ENCODE results near the gene LHX2. TPM values are rescaled to one million over a fixed set of nuclear protein-coding genes. Genes with fewer than 3 reads are reported as not detected.
"Not testable (repeated sequence)": the region's sequence is repeated elsewhere in the genome, so short reads cannot be mapped to it uniquely, and the experiment has no call there.

The LHX2 gene
- not detected in 2 replicates for total RNA-seq

- Mint-ChIP-seq H3K4me1 (ENCODE audit: low read depth) (peaks cover 18% of the 10 kb centered on the region), H3K9me3 (no peaks in the 10 kb centered on the region), H3K27me3 (ENCODE audit: insufficient read depth) (peaks cover 67% of the 10 kb centered on the region), H3K27ac (no peak within 1 kb of the TSS), H3K36me3 (ENCODE audit: low read depth) (peaks cover 1% of the 10 kb centered on the region), H3K4me3 (no peak within 1 kb of the TSS)
- intact Hi-C loops (cut with micrococcal nuclease) = no loop called here
- DNase-seq (ENCODE audit: low spot score) = no peak
These were observed at the start of gene LHX2 for GRCh38 chr9:124011460-124012301. TSS of gene LHX2 (plus strand) at chr9:124011768. CDS start at chr9:124012349, 581 bp downstream.

GRCh38 chr9:123964761-123965160, 46.8 kb upstream of the LHX2 start:
- intact Hi-C loops (cut with micrococcal nuclease) = no loop called here
- Mint-ChIP-seq H3K36me3 (ENCODE audit: low read depth) (no peaks in the 10 kb centered on the region), H3K27ac (no peak overlapping the region), H3K4me3 (no peak overlapping the region), H3K9me3 (no peaks in the 10 kb centered on the region), H3K4me1 (ENCODE audit: low read depth) (no peaks in the 10 kb centered on the region), H3K27me3 (ENCODE audit: insufficient read depth) (peaks cover 22% of the 10 kb centered on the region)
- no peak for DNase-seq (ENCODE audit: low spot score)

GRCh38 chr9:123965801-123966686, 45.5 kb upstream of the LHX2 start:
- Mint-ChIP-seq H3K27ac (no peak overlapping the region), H3K27me3 (ENCODE audit: insufficient read depth) (peaks cover 22% of the 10 kb centered on the region), H3K9me3 (no peaks in the 10 kb centered on the region), H3K36me3 (ENCODE audit: low read depth) (no peaks in the 10 kb centered on the region), H3K4me3 (no peak overlapping the region), H3K4me1 (ENCODE audit: low read depth) (no peaks in the 10 kb centered on the region)
- intact Hi-C loops (cut with micrococcal nuclease) = no loop called here
- no peak for DNase-seq (ENCODE audit: low spot score)

GRCh38 chr9:123967323-123967722, 44.2 kb upstream of the LHX2 start:
- intact Hi-C loops (cut with micrococcal nuclease) = no loop called here
- no peak overlapping the region for H3K27ac Mint-ChIP-seq
- no peaks in the 10 kb centered on the region for H3K9me3 Mint-ChIP-seq

GRCh38 chr9:123972618-123973017, 39.0 kb upstream of the LHX2 start:
- no peak for DNase-seq (ENCODE audit: low spot score)
- no peak overlapping the region for H3K27ac Mint-ChIP-seq
- H3K36me3 Mint-ChIP-seq (ENCODE audit: low read depth) = no peaks in the 10 kb centered on the region
- H3K4me3 Mint-ChIP-seq = no peak overlapping the region
- no peaks in the 10 kb centered on the region for H3K27me3 Mint-ChIP-seq (ENCODE audit: insufficient read depth)
- no peaks in the 10 kb centered on the region for H3K4me1 Mint-ChIP-seq (ENCODE audit: low read depth)
- no peaks in the 10 kb centered on the region for H3K9me3 Mint-ChIP-seq
- intact Hi-C loops (cut with micrococcal nuclease) = no loop called here

More at GRCh38 chr9:123967323-123967722, 44.2 kb upstream of the LHX2 start:
- DNase-seq (ENCODE audit: low spot score) = no peak
- Mint-ChIP-seq H3K4me3 (no peak overlapping the region), H3K27me3 (ENCODE audit: insufficient read depth) (peaks cover 22% of the 10 kb centered on the region), H3K36me3 (ENCODE audit: low read depth) (no peaks in the 10 kb centered on the region), H3K4me1 (ENCODE audit: low read depth) (no peaks in the 10 kb centered on the region)

- Mint-ChIP-seq H3K4me1 (ENCODE audit: low read depth) (no peaks in the 10 kb centered on the region), H3K27me3 (ENCODE audit: insufficient read depth) (no peaks in the 10 kb centered on the region), H3K27ac (no peak overlapping the region), H3K36me3 (ENCODE audit: low read depth) (no peaks in the 10 kb centered on the region), H3K4me3 (no peak overlapping the region), H3K9me3 (no peaks in the 10 kb centered on the region)
- DNase-seq (ENCODE audit: low spot score) = no peak
- intact Hi-C loops (cut with micrococcal nuclease) = loop anchor here (2.0 kb wide), 1 partner anchor 15 kb away; no protein-coding TSS in a partner anchor
These were observed 37.9 kb upstream of the LHX2 start for GRCh38 chr9:123973590-123974223.

GRCh38 chr9:123974471-123974870, 37.1 kb upstream of the LHX2 start:
- Mint-ChIP-seq H3K4me1 (ENCODE audit: low read depth) (no peaks in the 10 kb centered on the region), H3K27ac (no peak overlapping the region), H3K9me3 (no peaks in the 10 kb centered on the region), H3K4me3 (no peak overlapping the region), H3K36me3 (ENCODE audit: low read depth) (no peaks in the 10 kb centered on the region), H3K27me3 (ENCODE audit: insufficient read depth) (no peaks in the 10 kb centered on the region)
- no peak for DNase-seq (ENCODE audit: low spot score)
- intact Hi-C loops (cut with micrococcal nuclease) = loop anchor here (2.0 kb wide), 1 partner anchor 14 kb away; no protein-coding TSS in a partner anchor

GRCh38 chr9:123975871-123976270, 35.7 kb upstream of the LHX2 start:
- no peaks in the 10 kb centered on the region for H3K9me3 Mint-ChIP-seq
- H3K4me1 Mint-ChIP-seq (ENCODE audit: low read depth) = no peaks in the 10 kb centered on the region
- H3K27ac Mint-ChIP-seq = no peak overlapping the region
- H3K27me3 Mint-ChIP-seq (ENCODE audit: insufficient read depth) = no peaks in the 10 kb centered on the region
- intact Hi-C loops (cut with micrococcal nuclease) = loop anchor here (2.0 kb wide), 1 partner anchor 13 kb away; no protein-coding TSS in a partner anchor
- H3K4me3 Mint-ChIP-seq = no peak overlapping the region
- DNase-seq (ENCODE audit: low spot score) = no peak
- no peaks in the 10 kb centered on the region for H3K36me3 Mint-ChIP-seq (ENCODE audit: low read depth)

- H3K36me3 Mint-ChIP-seq (ENCODE audit: low read depth); H3K4me3 Mint-ChIP-seq; DNase-seq (ENCODE audit: low spot score); intact Hi-C loops (cut with micrococcal nuclease); H3K27ac Mint-ChIP-seq; H3K9me3 Mint-ChIP-seq; H3K27me3 Mint-ChIP-seq (ENCODE audit: insufficient read depth); H3K4me1 Mint-ChIP-seq (ENCODE audit: low read depth): not testable (repeated sequence)
These were observed 35.0 kb upstream of the LHX2 start for GRCh38 chr9:123976579-123976978.

GRCh38 chr9:123978981-123979380, 32.6 kb upstream of the LHX2 start:
- intact Hi-C loops (cut with micrococcal nuclease) = no loop called here
- Mint-ChIP-seq H3K27me3 (ENCODE audit: insufficient read depth) (peaks cover 4% of the 10 kb centered on the region), H3K9me3 (no peaks in the 10 kb centered on the region), H3K4me3 (no peak overlapping the region), H3K4me1 (ENCODE audit: low read depth) (no peaks in the 10 kb centered on the region), H3K27ac (no peak overlapping the region), H3K36me3 (ENCODE audit: low read depth) (no peaks in the 10 kb centered on the region)
- no peak for DNase-seq (ENCODE audit: low spot score)

GRCh38 chr9:123982535-123982934, 29.0 kb upstream of the LHX2 start:
- H3K36me3 Mint-ChIP-seq (ENCODE audit: low read depth) = no peaks in the 10 kb centered on the region
- no peak overlapping the region for H3K27ac Mint-ChIP-seq
- no peaks in the 10 kb centered on the region for H3K4me1 Mint-ChIP-seq (ENCODE audit: low read depth)
- H3K4me3 Mint-ChIP-seq = no peak overlapping the region
- intact Hi-C loops (cut with micrococcal nuclease) = no loop called here
- no peak for DNase-seq (ENCODE audit: low spot score)
- H3K9me3 Mint-ChIP-seq = no peaks in the 10 kb centered on the region
- H3K27me3 Mint-ChIP-seq (ENCODE audit: insufficient read depth) = peaks cover 13% of the 10 kb centered on the region

- H3K9me3 Mint-ChIP-seq = no peaks in the 10 kb centered on the region
- no peak for DNase-seq (ENCODE audit: low spot score)
- H3K27me3 Mint-ChIP-seq (ENCODE audit: insufficient read depth) = peaks cover 14% of the 10 kb centered on the region
- H3K4me1 Mint-ChIP-seq (ENCODE audit: low read depth) = no peaks in the 10 kb centered on the region
- no peaks in the 10 kb centered on the region for H3K36me3 Mint-ChIP-seq (ENCODE audit: low read depth)
- intact Hi-C loops (cut with micrococcal nuclease) = no loop called here
- H3K27ac Mint-ChIP-seq = no peak overlapping the region
- H3K4me3 Mint-ChIP-seq = no peak overlapping the region
These were observed 28.5 kb upstream of the LHX2 start for GRCh38 chr9:123983047-123983446.

All from activated T-helper 1 cell treated with anti-CD3 and anti-CD28 coated beads, Interleukin-12 subunit alpha, Interleukin-12 subunit beta, Interleukin-2, Interleukin-4 antibody, amounts not matched to agents 30 ng/mL and 10 ng/mL and 1 ng/mL, durations not matched to agents 14 hours and 24 hours and 36 hours (primary cell).